Ammon's horn (tissue), 1 donor: ENCODE data around the gene TMIGD1.
"Not testable (repeated sequence)": the region's sequence is repeated elsewhere in the genome, so short reads cannot be mapped to it uniquely, and the experiment has no call there.

Experiments
- DNase-seq: peaks from one replicate; pipeline ENCODE4 v3.0.0-alpha.2; 2016; ENCODE audit warnings: low spot score

The TMIGD1 gene

DNA sequence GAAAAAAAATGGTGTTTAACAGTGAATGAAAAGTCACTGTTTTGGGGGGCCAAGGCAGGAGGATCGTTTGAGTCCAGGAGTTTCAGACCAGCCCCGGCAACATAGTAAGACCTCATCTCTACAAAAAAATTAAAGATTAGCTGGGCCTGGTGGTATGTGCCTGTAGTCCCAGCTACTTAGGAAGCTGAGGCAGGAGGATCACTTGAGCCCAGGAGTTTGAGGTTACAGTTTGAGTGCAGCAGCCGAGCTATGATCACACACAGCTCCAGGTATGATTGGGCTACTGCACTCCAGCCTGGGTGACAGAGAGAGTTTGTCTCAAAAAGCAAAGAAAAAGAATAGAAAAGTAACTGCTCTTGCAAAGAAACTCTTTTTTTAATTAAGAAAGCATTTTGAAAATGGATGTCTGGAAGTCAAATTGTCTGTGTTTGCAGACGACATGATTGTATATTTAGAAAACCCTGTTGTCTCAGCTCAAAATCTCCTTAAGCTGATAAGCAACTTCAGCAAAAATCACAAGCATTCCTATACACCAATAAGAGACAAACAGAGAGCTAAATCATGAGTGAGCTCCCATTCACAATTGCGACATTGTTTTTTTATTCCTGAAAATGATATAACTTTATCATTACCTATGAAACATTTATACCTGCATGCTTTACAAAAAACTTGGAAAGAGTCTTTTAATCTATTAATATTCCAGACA is 24.4 kb upstream of the TMIGD1 start:
- DNase-seq = no peak

DNA sequence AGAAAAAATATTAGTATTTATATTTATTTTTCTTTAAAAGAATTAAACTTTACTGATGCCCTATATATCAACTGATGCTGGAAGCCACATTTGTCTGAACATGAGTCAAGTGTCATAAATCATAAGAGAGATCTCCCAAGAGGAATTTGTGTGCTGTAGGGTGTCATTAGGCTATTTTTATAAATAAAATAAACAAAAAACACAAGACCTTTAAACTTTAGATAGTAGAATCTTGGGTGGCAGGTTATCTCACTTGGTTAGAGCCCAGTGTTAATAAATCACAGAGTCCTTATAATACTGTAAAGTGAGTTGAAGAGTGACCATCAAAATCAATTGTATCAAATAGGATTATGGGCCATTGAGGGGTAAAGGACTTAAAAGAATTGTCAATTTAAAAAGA is 23.6 kb upstream of the TMIGD1 start:
- DNase-seq = no peak

DNA sequence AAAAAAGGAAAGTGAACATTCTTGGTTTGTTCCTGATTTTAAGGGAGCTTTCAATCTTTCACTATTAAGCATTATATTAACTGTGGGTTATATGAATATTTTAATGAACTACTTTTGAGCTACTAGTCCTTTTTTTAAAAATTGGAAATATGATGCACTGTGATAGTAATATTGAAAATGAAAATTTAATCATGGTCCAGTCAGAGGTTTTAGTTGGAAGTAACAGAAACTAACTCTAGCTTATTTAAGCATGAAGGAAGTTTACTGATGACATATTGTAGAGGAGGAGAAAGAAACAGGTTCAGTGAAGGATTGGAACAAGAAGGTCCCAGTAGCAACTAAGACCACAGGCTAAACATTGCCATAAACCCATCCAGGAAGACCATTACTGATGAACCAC is 20.8 kb upstream of the TMIGD1 start:
- no peak for DNase-seq

DNA sequence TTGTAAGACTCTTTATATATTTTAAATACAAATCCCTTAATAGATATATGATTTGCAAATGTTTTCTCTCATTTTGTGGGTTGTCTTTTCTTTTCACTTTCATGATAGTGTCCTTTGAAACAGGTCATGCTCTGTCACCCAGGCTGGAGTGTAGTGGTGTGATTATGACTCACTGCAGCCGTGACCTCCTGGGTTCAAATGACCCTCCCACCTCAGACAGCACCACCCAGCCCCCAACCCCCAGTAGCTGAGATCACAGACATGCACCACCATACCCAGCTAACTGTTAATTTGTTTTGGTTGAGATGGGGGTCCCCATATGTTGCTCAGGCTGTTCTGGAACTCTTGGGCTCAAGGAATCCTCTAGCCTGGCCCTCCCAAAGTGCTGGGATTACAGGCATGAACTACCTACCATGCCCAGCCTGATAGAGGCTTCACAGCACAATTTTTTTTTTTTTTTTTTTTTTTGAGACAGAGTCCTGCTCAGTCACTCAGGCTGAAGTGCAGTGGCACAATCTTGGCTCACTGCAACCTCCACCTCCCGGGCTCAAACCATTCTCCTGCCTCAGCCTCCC is 18.5 kb upstream of the TMIGD1 start:
- no peak for DNase-seq

DNA sequence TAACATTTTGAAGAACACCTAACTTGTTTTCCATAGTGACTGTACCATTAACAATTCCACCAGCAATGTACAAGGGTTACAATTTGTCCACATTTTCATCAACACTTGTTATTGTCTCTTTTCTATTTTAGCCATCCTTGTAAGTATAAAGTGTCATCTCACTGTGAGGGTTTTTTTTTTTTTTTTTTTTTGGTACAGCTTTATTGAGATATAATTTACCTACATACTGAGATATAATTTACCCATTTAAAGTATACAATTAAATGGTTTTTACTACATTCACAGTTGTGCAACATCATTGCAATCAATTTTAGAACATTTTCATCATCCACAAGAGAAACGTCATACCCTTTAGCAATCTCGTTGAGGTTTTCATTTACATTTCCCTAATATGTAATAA is 17.9 kb upstream of the TMIGD1 start:
- no peak for DNase-seq

DNA sequence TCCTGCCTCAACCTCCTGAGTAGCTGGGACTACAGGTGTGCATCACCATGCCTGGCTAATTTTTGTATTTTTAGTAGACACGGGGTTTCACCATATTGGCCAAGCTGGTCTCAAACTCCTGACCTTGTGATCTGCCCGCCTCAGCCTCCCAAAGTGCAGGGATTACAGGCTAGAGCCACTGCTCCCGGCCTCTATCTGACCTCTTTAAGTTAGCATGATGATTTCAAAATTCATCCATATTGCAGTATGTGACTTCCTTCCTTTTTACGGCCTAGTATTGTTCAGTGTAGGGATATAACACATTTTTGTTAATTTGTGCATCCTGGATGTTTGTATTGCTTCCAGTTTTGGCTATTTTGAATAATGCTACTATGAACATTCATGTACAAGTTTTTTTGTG is 17.4 kb upstream of the TMIGD1 start:
- not testable (repeated sequence) for DNase-seq

DNA sequence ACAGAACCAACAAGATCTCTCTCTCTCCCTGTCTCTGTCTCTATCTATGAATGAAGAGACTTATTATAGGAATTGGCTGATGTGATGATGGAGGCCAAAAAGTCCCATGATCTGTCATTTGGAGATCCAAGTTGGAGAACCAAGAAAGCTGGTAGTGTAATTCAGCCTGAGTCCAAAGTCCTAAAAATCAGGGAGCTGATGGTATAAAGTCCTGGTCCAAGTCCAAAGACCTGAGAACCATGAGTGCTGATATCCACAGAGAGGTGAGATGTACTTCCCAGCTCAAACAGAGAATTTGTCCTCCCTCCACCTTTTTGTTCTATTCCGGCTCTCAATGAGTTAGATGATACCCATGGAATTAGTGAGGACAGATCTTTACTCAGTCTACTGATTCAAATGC is 15.4 kb upstream of the TMIGD1 start:
- DNase-seq = no peak

DNA sequence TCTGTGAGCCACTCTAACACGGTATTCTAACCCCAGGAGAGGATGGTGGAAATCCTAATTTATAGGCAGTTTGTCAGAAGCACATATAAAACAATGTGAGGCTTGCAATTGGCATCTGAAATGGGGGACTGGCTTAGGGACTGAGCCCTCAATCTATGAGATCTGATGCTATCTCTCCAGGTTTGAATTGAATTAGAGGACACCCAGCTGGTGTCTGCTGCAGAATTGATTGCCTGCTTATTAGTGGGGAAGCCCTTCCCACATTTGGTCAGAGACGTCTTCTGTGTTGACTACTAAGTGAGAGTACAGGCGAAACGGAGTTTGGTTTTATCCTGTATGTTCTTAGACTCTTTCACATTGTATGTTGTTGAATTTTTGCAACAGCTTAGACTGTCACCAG is 13.6 kb upstream of the TMIGD1 start:
- DNase-seq = no peak

DNA sequence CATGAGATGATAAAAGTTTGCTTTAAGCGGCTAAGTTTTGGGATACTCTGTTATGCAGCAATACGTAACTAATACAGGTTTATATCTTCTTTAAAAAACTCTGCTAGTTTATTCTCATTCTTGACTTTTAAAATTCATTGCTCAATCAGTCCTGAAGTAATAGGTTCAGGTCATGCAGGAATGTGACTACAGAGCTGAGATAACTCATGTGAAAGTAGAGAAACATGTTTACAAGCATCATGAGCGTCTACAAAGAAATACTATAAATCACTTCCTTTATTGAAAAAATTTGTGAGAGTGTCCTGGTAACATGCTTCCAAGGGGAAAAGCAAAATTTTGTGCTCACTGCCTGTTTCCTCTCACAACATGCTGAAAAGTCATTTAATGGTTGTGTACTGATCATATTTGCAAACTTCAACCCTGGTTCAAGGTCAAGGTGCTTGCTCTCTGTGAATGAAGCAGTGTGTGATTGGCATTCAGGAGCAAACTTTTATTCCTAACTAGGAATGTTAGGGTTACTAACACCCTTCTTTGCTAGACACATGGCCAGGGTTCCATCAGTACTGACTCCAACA is 12.5 kb upstream of the TMIGD1 start:
- no peak for DNase-seq

DNA sequence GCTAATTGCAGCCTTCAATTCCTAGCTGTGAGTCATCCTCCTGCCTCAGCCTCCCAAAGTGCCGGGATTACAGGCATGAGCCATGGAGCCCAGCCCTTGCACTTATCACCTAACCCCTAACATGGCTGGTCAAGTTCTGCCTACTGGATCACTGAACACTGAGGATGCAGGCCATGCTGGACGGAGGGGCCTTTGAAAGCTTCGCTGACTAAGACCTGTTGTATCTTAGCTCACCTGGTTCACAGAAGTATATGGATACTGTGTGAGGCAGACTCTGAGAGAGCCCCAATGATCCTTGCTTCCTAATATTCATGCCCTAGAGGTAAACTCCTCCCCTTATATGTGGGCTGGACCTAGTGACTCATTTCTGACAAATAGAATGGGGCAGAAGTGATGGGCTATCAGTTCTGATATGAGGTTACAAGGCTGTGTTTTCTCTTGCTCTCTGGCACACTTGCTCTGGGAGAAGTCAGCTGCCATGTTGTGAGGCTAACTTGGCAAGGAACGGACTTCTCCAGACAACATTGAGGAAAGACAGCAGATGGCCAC is 11.7 kb upstream of the TMIGD1 start:
- DNase-seq = no peak

DNA sequence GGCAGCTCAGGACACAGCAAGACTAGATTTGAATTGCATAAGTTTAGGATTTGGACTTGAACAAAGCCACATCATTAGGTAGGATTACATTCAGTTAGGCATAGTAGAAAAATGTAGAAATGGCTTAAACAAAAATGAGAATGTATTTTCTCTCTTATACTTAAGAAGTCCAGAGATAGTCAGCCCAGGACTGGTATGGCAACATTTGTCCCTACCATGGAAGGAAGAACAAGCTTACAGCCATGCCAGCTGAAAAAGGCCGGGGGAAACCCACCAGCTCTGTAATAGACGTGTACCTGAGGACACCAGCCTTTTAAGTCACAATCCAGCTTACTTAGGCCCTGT is 11.2 kb upstream of the TMIGD1 start:
- no peak for DNase-seq

DNA sequence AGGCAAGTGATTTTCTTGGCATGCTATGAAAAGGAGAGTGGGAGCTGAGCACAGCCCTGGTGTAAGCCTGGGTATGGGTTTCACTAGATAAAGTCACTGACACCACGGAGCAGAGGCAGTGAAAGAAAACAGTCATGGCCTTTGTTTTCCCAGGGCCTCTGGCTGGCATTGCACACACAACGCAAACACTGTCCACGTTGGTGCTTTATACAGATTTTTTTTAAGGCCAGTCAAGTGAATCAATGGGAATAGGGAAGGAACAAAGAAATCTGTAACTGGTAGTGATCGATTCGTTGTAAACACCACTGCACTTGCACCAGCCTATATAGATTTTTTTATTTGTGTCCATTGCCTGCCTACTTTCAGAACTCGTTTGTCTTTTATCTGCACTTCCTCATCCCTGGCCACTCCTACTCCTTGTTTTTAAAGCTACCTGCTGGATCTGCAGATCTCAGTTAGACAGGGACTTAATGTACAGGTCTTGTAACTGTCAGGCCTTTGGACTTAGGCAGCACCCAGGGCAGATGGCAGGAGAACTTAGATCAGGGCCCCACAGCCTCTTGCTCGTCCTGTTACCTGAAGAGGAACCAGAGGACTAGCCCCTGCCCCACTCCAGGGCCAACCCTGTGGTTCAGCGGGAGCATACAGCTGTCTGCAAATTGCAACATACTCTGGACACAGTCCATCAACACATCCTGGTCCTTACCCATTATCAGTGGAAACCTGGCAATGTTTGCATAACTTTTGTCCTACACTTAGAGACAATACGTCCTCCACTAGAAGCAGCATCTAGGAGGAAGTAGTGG is 10.6 kb upstream of the TMIGD1 start:
- DNase-seq = peak; percentile 84

DNA sequence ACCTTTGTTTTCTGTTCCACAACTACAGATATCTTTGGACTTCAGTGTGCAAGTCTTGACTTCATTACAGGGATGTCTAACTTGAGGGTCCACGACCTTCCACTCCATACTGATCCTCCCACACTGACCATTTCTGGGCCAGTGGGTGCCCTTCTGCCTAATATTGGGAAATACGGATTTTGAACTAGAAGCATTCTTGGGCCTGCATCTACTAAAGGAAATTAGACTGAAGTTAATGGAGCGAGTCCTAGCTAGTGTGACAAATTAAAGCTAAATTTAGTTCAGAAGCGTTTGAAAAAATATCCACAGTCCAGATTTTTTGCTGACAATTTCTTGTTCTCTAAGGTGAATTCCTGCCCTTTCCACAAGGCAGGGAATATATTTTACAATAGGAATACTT is 9.9 kb upstream of the TMIGD1 start:
- no peak for DNase-seq

DNA sequence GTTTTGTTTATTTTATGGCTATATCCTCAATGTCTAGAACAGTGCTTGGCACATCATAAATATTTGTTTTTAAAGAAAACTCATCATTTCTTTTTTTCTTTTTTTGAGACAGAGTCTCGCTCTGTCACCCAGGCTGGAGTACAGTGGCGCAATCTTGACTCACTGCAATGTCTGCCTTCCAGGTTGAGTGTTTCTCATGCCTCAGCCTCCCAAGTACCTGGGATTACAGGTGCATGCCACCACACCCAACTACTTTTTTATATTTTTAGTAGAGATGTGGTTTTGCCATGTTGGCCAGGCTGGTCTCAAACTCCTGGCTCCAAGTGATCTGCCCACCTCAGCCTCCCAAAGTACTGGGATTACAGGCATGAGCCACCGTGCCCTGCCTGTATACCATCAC is 9.4 kb upstream of the TMIGD1 start:
- DNase-seq = not testable (repeated sequence)

DNA sequence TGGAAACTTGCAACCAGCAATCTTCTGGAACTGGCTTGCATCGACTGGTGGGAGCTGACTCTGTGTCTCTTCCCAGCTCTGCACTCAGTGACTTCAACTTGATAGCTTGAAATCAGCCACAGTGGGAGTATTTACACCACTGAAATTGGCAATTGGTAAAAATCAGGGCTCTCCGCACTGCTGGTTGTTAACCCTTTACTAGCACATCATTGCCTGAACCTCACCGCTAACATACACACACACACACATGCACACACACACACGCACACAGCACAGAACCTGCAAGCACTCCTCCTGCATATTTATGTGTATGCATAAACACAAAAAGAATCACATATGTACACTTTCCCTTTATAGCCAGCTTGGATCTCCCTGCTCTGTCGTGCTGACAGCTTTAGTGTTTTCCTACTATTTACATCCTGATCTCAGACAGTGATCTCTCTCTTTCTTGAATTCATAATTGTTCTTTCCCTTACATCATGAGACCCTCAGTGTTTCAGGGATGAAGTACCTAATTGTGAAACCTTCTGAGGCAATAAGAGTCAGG is 7.9 kb upstream of the TMIGD1 start:
- DNase-seq = no peak

DNA sequence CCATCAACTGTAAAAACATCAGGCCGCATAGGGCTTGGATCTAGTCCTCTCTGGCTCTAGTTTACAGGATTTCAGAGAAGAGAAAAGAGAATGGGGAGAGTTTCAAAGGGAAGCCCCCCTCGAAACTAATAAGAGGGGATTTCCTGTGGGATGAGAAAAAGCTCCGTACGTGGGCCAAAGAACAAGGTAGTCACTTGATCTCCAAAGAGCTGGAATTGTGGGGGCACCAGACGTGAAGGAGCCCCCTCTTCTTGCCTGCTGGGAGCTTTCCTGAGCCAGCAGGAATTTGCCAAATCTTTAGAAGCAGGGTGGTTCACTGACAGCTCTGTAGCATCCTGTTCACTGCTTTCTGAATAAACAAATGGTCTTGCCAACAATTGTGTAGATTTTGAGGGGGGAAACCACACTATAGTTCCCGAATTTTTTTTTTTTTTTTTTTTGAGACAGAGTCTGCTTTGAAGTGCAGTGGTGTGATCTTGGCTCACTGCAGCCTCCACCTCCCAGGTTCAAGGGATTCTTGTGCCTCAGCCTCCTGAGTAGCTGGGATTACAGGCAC is 7.0 kb upstream of the TMIGD1 start:
- DNase-seq = no peak

DNA sequence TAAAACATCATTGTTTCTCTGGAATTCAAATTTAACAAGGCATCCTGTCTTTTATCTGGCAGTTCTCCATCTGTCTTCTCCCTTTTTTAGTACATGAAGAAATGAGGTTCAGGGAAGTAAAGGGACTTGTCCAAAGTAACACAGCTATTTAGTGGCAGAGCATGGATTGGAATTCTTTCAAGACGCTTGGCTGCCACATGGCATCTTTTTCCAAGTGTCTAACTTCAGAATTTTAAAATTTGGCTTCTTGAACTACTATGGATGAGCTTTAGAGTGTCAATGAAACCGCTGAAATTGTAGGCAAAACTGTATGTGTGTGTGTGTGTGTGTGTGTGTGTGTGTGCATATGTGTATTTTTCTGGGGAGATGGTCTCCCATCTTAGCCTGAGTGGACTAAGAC is 5.2 kb upstream of the TMIGD1 start:
- no peak for DNase-seq

DNA sequence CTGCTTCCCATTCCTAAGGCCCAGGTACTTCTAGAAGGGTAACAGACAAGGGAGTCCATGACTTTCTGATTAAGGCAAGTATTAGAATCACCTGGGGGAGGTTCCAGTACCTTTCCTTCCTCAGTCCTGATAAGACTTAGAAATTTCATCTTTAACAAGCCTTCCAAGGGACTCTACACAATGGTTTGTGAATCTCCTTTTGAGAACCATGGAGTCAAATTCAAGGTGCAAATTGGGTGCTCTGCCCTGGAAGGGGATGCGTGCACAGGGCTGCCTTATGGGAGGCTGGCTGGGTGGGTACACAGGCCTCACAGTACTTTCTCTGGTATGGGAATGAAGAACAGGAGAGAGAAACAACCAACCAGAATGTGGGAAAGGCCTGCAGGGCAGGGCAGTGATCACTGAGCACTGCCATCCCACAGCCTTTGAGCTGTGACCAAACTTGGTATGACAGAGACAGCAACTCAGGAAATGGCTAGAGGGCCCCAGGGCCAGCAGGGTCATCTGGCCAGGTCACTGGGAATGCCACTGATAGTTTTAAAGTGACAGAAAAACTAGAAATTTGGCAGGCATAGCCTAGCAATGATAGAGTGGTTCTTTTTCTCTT is 3.6 kb upstream of the TMIGD1 start:
- no peak for DNase-seq

DNA sequence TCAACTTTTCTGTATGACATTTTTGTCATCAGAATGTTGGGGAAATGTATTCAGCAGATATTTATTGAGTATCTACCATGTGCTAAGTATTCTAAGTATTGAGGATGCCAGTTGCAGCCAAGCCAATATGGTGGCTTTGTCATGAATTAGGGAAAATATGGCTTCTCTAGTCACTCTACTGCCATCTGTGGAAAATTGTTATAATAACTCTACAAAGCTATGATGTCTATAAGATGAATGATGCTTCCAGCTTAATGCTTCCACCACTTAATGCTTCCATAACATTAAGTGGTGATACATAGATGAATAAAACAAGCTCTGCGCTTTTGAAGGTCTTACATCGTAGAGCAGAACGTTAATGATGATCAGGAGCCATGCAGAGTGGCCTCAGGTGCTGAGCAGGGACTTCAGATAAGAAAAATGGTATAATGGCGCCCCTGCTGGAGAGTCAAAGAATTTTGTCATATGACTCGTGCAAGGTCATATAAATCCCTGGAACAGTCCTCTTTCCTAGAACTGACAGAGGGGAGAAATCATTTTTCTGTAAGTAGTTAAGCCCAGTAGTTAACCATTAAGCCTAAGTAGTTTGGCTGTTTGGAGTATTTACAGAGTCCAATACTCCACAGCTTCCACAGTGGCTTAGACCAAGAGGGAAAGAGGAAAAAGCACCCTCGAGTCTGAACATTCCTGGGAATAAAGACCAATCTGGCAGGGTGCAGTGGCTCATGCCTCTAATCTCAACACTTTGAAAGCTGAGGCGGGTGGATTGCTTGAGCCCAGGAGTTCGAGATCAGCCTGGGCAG is 2.7 kb upstream of the TMIGD1 start:
- no peak for DNase-seq

DNA sequence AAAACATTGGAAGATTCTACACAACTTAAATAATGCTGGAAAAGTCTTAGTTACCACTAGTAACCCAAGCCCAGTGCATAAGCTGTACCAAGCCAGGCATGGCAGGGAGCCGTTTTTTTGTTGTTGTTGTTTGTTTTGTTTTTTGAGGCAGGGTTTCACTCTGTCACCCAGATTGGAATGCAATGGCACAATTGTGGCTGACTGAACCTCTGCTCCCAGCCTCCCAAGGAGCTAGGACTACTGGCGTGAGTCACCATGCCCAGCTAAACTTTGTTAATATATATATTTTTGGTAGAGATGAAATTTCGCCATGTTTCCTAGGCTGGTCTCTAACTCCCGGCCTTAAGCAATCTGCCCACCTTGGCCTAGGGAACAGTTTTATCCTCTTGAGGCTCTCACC is 564 bp upstream of the TMIGD1 start:
- DNase-seq = no peak

DNA sequence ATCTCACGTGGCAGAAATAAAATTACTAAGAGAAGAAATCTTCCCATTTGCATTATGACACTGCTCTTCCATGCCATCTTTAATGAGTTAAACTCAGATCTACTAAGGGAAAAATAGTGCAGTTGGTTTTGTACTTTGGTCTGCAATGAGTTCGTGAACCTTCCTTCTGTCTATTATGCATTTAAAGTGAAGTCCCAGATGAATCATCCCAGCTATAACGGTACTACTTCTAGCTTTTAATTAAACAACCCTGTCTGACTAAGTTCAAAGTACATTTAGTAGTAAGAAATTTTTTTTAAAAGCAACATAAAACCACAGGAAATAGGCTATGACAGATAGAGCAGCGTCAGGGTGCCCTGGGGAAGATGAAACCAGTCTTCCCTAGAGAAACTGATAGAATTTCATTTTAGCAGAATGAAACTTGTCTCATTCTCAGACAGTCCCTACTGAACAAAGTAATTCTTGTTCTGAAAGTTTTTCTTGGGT is 1.8 kb downstream of the TMIGD1 start:
- DNase-seq = no peak
